Cardiac fibroblast (primary cell): ENCODE measurements around the gene ZCCHC24.

Experiments
- DNase-seq, 2 donors: peaks; one replicate each; pipeline versions ENCODE4 v3.0.0 to v3.0.0-alpha.2; 2010; ENCODE audit warnings: low read depth in 2 of 2
- H3K4me3 ChIP-seq, 2 donors: replicated peaks in 1 of 2; 1 replicate in 1 of 2; 2 replicates in 1 of 2; pipeline ENCODE4 v1.5.1; 2011; ENCODE audit warnings: low read depth in 2 of 2, low read length in 2 of 2, mild to moderate bottlenecking in 2 of 2, moderate library complexity in 1 of 2
- TF ChIP-seq, protein P1 (sequence below): IDR thresholded peaks from one replicate; pipeline ENCODE4 v1.5.1; 2011; ENCODE audit warnings: low read depth, mild to moderate bottlenecking, low read length, inconsistent platforms

ZCCHC24 gene

DNA sequence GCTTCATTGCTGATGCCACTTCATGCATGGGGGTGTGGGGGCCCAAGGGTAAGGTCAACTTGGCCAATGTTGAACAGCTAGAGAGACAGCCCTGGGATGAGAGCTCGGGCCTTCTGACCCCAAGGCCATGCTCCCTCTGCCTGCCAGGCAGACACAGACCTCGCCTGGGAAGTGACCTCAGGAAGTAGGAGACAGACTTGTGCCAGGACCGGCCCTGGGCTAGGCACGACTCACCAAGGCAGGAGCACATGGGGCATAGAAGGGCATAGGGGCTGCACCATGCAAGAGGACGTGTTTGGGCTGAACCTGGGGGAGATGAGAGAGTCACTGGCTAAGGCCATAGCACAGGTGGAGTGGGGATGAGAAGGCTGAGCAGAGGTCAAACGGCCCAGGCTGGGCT lies 27.1 kb downstream of the ZCCHC24 start:
- no peak for DNase-seq

DNA sequence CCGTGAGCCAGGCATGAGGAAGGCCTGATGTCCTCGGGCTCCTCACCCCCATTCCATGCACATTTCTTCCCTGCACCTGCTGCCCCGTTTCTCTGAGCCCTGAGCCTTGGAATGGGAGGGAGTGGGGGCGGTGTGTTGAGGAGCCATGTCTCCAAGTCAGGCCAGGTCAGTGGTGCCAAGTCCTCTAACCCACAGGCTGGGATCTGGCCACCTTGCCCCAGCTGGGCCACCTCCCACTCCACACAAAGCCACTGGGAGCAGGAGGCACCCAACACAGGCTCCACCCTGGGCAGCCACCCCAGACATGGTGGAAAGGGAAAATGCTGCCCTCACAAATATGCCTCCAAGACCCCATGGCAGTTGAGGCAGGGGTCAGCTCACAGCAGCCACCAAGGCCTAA lies 27.7 kb downstream of the ZCCHC24 start:
- no peak overlapping the region for H3K4me3 ChIP-seq
- TF ChIP-seq, protein P1, sequence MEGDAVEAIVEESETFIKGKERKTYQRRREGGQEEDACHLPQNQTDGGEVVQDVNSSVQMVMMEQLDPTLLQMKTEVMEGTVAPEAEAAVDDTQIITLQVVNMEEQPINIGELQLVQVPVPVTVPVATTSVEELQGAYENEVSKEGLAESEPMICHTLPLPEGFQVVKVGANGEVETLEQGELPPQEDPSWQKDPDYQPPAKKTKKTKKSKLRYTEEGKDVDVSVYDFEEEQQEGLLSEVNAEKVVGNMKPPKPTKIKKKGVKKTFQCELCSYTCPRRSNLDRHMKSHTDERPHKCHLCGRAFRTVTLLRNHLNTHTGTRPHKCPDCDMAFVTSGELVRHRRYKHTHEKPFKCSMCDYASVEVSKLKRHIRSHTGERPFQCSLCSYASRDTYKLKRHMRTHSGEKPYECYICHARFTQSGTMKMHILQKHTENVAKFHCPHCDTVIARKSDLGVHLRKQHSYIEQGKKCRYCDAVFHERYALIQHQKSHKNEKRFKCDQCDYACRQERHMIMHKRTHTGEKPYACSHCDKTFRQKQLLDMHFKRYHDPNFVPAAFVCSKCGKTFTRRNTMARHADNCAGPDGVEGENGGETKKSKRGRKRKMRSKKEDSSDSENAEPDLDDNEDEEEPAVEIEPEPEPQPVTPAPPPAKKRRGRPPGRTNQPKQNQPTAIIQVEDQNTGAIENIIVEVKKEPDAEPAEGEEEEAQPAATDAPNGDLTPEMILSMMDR, result no peak
- DNase-seq, result no peak

More for the DNA sequence above, 27.1 kb downstream of the ZCCHC24 start:
- H3K4me3 ChIP-seq, result no peak overlapping the region
- TF ChIP-seq, protein P1, result no peak

DNA sequence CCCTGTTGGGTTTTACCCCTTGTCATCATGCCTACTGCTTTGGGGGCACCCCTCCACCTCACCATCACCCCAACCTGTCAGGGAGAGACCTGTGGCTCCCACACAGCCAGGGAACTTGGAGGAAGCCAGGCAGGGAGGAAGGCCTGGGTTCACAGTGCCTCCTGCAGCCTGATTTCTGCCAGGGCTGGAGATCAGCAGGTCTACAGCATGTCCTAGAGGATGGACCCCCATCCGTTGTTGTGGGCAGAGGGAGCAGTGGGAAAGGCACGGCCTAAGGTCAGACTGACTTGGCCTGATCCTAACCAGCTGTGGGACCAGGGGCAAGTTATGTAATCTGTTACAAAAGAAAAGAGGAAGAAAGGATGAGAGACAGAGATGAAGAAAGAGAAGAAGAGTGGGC lies 28.2 kb downstream of the ZCCHC24 start:
- no peak for DNase-seq
- no peak overlapping the region for H3K4me3 ChIP-seq
- TF ChIP-seq, protein P1, result no peak

DNA sequence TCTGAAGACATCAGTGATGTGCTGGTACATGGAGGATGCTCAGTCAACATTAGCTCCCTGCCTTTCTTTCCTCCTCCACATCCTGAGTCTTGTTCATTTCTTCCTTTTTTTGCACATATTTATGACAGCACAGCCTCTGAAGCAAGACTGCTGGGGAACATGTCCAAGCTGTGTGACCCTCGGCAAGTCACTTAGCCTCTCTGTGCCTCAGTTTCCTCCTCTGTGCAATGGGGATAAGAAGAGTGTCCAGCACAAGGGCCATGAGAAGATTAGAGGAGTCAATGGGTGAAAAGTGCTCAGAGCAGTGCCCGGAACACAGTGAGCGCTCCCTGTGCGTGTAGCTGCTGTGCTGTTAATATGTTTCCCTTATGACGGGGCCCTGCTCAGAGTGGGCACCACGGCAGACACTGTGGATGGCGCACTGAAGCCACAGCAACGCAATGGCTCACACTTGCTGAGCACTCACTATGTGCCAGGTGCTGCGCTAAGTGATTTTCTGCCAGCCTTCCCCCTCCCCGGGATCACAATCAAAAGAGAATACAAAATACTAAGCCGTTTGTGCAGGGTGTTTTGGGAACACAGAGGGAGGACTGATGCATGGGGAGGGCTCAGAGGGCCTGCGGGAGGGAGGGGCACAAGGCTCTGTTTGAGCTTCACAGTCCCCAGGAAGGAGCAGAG lies 28.7 kb downstream of the ZCCHC24 start:
- no peak for DNase-seq
- TF ChIP-seq, protein P1, result no peak
- no peak overlapping the region for H3K4me3 ChIP-seq

DNA sequence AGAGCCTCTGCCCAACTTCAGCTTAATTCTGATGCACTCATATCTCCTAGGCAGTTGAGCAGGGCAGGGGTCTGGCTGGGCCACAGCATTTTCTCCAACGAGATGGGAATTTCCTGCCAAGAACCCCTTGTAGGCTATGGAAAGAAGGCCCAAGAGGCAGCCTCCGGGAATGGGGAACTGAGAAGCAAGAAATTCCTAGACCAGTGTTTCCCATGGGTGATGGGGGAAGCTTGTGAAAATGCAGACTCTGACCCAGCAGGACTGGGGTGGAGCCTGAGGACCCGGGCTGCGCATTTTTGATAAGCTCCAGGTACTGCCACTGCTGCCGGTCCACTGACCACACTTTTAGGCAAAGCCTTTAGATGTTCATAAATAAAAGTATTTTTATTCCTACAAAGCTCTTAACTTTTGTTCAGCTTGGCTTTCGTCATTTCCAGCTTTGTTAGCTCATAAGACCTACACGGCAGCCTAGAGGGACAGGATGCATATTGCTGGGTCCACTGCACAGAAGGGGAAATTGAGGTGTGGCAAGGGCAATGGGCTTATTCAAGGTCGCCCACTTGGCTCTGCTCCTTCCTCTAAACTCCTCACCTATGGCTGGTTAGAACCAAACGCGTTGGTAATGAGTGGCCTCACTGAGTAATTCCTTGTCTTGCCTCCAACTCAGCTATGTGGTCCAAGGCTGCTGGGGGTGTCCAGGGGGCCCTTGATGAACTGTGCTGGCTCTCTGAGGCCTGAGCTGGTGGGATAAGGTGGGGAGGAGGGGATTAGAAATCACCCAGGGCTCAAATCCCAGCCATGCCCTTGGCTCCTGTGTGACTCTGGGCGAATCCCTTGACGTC lies 29.5 kb downstream of the ZCCHC24 start:
- DNase-seq, result no peak
- TF ChIP-seq, protein P1, result no peak
- no peak overlapping the region for H3K4me3 ChIP-seq

DNA sequence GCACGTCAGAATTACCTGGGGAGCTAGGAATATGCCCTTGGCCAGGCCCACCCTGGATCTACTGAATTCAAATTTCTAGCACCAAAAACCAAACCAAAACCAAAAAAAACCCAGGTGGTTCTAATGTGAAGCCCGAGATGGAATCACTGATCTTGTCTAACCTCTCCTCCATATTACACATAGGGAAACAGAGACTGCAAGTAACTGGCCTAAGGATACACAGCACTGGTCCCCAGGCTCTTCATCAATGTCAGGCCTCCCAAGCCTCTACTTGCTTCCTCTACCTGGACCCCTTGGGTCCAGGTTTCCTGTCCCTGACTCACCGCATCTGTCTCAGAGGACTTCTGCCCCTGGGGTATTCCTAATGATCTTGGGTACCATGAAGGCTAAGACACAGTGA lies 30.7 kb downstream of the ZCCHC24 start:
- TF ChIP-seq, protein P1, result no peak

More for the DNA sequence above, 30.7 kb downstream of the ZCCHC24 start:
- H3K4me3 ChIP-seq, result no peak overlapping the region
- no peak for DNase-seq
